Dermis blood vessel endothelial cell (primary cell): ENCODE data around the gene SPIRE2. TPM values are rescaled to one million over a fixed set of nuclear protein-coding genes. Genes with fewer than 3 reads are reported as not detected.
"Not testable (repeated sequence)": the region's sequence is repeated elsewhere in the genome, so short reads cannot be mapped to it uniquely, and the experiment has no call there.

Experiments
- DNase-seq: peaks from one replicate; pipeline ENCODE4 v3.0.0; 2010
- total RNA-seq: library from RNA; depleted of rRNA; stranded (reverse); fragments of >200 nt; gene quantifications from 2 replicates; pipeline ENCODE4 v1.2.3, GENCODE V29; 2014

SPIRE2 gene, protein sequence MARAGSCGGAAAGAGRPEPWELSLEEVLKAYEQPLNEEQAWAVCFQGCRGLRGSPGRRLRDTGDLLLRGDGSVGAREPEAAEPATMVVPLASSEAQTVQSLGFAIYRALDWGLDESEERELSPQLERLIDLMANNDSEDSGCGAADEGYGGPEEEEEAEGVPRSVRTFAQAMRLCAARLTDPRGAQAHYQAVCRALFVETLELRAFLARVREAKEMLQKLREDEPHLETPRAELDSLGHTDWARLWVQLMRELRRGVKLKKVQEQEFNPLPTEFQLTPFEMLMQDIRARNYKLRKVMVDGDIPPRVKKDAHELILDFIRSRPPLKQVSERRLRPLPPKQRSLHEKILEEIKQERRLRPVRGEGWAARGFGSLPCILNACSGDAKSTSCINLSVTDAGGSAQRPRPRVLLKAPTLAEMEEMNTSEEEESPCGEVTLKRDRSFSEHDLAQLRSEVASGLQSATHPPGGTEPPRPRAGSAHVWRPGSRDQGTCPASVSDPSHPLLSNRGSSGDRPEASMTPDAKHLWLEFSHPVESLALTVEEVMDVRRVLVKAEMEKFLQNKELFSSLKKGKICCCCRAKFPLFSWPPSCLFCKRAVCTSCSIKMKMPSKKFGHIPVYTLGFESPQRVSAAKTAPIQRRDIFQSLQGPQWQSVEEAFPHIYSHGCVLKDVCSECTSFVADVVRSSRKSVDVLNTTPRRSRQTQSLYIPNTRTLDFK
- 2.1 and 2.7 TPM in 2 replicates for total RNA-seq

DNA sequence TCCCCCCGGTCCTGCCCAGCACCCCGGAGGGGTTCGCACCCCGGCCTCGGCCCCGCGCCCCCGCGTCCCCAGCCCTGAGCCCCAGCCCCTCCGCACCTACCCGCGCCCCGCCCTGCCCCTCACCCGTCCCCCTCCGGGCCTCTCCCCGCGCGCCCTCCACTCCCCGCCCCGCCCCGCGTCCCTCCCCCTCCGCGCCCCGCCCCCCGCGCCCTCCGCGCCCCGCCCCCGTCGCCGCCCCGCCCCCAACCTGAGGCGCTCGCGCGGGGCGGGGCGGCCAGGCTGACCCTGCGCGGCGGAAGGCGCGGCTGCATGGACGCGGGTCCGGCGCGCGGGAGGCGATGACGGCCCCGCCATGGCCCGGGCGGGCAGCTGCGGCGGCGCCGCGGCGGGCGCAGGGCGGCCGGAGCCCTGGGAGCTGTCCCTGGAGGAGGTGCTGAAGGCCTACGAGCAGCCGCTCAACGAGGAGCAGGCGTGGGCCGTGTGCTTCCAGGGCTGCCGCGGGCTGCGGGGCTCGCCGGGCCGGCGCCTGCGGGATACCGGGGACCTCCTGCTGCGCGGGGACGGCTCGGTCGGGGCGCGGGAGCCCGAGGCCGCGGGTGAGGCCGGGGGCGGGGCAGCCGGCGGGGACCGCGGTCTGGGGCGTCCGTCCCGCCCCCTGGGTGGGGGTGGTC, at the start of gene SPIRE2:
SPIRE2 (plus strand) TSS at position 277 of the 671 bp plus-strand sequence; CDS start at position 353, 76 bp downstream.
- DNase-seq = peak; percentile 81

DNA sequence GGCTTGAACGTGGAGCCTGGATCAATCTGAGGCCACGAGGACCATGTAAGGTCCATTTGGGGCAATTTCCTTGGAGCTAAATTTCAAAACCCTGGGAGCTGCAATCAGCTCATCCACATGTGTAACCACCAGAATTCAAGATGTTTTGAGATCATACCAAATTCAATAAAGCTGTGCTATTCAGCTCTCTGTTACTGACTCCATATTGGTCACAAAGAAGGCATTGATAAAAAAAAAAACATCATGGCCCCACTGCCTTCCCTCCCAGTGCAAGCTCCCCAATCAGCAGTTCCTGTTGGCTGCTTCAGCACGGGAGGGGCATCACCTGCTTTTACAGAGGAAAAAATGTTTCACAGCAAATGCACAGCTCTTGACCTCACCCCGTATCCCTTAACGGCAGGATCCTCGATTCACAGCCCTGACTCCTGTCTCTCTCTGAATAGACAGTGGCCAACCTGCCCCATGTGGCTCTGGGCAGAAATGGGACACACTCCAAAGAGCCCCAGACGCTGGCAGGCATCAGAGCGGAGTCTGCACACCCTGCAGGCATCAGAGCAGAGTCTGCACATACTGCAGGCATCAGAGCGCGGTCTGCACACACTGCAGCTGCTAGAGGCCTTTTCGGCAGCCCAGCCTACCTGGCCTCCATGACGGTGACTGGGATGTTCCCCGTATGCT, 48.9 kb upstream of the SPIRE2 start:
- DNase-seq = no peak

DNA sequence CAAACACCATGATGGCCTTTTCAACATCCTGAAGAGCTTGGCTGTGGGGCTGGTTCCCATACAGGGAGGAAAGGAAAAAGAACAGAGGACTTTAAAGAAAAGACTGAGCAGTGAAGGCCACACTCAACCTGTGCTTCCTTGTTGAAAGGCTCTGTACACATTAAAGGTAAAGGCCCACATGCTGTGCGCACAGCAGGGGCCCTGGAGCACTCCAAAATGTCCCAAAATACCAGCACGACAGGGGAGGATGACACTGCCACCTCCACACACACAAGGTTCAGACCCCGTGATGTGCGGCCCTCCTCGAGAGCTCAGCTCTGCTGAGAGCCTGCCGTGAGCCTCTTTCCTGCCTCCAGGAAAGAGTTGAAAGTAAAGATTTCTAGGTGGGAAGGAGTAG, 48.4 kb upstream of the SPIRE2 start:
- no peak for DNase-seq

DNA sequence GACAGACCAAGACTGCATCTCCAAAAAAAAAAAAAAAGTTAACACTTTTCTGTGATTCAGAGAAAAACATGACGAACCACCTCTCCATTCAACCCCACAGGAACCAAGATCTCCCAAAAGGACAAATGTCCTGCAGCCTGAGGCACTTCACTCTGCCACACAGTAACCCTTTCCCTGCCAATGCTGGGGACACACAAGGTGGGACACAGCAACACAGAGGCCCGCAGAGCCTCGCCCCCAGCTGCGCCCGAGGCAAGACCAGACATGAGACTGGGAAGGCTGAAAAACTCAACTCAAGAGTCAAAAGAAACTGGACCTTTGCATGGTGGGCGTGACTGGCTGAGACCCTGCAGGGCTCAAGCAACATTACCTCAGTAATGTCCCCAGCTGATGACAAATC, 45.8 kb upstream of the SPIRE2 start:
- DNase-seq = no peak

DNA sequence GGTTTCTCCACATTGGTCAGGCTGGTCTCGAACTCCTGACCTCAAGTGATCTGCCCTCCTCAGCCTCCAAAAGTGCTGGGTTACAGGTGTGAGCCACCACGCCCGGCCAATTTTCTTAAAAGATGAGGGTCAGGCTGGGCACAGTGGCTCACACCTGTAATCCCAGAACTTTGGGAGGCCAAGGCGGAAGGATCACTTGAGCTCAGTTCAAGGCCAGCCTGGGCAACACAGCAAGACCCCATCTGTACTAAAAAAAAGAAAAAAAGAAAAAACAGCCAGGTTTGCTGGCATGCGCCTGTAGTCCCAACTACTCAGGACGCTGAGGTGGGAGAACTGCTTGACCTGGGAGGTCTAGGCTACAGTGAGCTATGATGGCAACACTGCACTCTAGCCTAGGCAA, 44.3 kb upstream of the SPIRE2 start:
- DNase-seq = not testable (repeated sequence)

DNA sequence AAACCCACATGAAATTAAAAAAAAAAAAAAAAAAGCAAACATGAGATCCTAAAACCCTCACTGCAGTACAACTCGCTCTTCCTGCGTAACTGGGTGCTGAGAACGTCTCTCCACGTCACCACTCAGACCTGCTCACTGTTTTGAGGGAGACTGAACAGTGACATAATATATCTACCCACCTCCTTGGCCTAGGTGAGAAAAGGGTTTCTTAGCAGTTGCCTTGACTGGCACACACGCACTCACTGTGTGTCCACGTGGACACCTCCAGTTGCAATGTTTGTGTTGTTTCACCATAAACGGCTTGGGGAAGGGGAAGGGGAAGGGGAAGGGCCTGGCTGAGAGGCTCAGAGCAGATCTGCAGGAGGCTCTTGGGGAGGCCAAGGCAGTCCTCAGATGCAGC, 43.9 kb upstream of the SPIRE2 start:
- no peak for DNase-seq

DNA sequence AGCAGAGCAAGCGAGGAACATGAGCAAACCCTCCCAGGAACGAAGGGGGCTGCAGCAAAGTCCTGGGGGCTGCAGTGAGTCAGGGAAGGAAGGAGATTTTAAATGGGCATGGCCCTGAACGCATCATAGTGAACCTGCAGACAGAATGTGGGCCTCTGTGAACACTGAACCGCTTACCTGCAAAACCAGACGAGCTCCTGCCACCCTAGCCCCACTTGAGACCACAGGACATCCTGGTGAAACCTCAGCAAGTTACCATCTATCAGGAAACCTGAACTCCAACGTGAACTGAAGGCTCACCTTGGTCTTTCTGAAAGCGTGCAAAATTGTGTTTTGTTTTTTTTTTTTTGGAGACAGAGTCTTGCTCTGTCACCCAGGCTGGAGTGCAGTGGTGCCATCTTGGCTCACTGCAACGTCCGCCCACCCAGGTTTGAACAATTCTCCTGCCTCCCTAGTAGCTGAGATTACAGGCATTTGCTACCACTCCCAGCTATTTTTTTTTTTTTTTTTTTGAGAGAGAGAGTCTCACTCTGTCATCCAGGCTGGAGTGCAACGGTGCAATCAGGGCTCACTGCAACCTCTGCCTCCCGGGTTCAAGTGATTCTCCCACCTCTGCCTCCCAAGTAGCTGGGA, 42.6 kb upstream of the SPIRE2 start:
- DNase-seq = no peak

DNA sequence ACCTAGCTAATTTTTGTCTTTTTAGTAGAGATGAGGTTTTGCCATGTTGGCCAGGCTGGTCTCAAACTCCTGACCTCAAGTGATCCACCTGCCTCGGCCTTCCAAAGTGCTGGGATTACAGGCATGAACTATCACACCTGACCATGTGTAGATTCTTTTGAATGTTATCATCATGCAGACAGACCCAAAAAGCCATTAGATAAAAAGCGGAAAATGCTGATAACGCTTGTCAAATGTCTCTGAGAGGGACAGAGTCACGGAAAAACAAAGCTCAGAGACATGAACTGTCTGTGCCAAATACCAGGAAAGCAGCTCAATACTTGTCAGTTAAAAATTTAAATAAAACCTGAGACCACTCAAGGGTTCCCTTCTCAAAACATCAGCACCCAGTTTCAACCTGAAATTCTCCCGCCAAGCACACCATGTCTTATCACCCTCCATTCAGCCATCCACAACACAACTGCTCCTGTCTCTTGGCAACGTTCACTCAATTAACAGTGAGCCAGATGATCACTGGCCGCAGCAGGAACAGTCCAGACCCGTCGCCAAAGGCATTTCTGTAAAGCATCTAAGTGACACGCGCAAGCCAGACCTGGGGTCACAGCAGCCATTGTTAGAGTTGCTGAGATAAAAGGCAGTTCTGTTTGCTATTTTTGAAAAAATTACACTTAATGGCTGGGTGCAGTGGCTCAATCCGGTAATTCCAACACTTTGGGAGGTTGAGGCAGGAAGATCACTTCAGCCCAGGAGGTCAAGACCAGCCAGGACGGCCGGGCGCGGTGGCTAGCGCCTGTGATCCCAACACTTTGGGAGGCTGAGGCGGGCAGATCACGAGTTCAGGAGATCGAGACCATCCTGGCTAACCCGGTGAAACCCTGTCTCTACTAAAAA, 41.6 kb upstream of the SPIRE2 start:
- no peak for DNase-seq

DNA sequence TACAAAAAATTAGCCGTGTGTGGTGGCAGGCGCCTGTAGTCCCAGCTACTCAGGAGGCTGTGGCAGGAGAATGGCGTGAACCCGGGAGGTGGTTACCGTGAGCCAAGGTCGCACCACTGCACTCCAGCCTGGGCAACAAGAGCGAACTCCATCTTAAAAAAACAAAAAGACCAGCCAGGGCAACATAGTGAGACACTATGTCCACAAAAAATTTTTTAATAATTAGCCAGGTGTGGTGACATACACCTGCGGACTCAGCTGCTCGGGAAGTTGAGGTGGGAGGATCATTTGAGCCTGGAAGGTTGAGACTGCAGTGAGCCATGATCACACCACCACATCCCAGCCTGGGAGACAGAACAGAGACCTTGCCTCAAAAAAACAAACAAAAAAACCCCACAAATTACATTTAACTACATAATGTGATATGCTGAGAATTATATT, 40.9 kb upstream of the SPIRE2 start:
- DNase-seq = no peak

DNA sequence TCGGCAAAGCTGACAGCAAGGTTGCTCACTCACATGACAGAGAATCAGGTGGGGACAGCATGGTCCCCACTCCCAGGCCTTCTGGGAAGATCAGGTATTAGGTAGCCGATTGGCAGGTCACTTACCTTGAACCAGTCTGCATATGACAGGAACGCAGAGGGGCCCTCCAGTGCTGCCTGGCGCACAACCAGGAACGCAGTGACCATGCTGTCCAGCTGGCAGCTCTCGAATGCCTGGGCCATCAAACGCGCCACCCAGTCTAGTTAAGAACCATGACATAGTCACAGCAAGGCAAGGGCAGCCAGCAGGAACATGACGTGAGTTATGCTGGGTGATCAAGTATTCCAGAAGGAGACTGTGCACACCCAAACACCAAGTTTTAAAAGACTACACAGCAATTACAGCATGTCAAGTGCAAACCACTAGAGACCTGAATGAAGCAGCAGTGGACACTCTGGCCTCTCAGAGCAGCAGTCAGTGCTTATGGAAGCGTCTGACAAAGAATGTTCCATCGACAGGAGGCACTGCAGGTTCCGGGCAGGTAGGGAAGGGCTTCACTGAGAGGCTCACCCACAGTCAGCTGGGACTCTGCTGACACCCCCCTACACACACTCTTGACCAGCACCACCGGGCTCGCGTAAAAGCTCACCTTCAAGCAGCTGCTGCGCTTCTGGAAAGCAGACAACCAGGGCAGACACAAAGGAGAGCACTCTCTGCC, 36.8 kb upstream of the SPIRE2 start:
- DNase-seq = no peak

DNA sequence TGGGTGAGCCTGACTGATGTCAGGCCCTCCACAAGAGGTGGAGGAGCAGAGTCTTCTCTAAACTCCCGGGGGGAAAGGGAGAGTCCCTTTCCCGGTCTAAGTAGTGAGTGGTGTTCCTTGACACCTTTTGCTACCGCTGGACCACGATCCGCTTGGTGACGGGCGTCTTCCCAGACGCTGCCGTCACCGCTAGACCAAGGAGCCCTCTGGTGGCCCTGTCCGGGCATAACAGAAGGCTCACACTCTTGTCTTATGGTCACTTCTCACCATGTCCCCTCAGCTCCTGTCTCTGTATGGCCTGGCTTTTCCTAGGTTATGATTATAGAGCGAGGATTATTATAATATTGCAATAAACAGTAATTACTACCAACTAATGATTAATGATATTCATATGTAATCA, 35.2 kb upstream of the SPIRE2 start:
- DNase-seq = peak; percentile 53

DNA sequence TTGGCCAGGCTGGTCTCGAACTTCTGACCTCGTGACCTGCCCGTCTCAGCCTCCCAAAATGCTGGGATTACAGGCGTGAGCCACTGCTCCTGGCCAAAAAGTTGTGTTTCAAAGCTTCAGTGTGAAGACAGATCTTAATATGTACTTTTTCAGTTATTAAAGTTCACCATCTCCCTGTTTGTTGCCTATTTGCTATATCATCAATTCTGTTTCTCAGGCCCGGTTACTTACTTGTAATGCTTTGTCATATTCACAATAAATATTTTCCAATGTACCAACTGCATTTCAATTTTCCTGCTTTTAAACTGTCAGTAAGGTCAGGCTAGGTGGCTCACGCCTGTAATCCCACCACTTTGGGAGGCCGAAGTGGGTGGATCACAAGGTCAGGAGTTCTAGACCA, 34.3 kb upstream of the SPIRE2 start:
- DNase-seq = no peak

DNA sequence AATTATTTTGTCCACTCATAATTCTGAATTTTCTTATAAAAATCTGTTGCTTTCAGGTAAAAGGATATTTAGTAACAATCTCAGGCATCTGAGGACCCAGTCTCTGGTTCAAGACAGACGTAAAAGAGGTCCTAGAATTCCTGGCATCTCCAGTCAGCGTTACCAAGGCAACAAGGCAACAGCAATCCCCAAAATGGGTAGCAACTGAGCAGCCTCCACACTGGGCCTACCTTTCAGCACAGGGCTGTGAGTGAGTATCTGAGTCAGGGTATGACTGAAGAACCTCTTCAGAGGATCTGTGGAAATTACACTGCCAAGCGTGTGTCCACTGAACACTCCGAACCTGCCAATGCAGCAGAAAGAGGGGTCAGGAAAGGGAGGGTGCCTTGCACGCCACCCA, 32.6 kb upstream of the SPIRE2 start:
- no peak for DNase-seq

DNA sequence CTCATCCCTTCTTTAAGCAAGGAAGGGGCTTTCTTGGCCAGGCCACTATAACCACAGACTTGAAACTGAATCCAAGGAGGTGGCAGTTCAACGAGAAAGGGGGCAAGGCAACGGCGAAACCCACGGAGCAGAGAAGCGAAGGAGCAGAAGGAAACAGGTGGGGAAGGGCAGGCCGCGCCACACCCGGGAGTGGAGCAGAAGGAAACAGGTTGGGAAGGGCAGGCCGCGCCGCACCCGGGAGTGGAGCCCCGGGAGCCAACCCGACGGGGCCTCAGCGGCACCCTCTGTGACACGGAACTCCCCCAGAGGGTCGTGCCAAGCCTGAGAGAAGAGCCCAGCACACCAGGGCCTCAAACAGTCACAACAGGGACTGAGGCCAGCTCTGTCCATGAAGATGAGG, 32.2 kb upstream of the SPIRE2 start:
- DNase-seq = no peak

DNA sequence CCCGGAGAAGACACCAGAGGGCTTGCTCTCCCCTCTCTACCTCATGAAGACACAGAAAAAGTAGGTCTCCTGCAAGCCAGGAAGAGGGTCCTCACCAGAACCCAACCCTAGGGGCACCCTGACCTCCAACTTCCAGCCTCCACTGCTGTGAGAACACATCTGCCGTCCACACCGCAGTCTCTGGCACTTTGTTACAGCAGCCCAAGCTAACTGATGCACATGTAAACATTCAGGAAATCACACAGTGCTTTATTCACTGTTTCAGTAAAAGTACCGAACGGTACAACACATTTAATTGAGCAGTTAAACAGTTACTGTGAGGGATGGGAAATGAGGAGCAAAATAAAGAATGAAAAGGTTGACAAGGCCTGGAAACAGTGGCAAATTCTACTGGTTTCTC, 30.1 kb upstream of the SPIRE2 start:
- no peak for DNase-seq

DNA sequence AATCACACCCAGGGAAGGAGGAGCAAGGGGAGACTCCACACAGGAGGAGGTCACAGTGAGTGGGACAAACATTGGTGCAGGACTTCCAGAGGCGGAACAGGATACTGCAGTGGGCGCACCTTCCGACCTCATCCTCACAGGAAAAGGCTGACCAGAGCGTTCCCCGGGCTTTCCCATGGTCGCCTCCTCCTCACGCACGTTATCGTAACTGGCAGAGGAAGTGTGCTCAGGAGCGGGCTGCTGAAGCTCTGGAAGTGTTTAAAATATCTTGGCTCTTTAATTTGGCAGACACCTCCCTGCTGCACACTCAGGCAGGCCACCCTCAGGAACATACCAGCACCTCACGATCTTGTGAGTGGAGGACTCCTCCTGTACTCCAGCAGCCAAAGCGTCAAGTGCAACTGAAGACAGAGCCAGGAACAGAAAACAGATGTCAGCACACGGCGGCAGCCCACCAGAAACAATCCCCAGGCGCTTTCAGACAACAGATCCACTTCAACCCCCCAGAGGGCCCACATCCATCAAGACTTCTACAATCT, 29.4 kb upstream of the SPIRE2 start:
- DNase-seq = peak; percentile 78

DNA sequence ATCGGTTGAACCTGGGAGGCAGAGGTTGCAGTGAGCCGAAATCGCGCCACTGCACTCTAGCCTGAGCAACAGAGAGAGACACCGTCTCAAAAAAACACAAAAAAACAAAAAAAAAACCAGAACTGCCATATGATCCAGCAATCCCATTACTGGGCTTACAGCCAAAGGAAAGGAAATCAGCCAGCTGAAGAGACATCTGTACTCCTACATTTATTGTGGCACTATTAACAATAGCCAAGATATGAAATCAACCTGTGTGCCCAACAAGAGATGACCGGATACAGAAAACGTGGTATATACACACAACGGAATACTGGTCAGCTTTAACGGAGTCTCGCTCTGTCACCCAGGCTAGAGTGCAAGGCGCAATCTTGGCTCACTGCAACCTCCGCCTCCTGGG, 26.5 kb upstream of the SPIRE2 start:
- peak; percentile 70 for DNase-seq

DNA sequence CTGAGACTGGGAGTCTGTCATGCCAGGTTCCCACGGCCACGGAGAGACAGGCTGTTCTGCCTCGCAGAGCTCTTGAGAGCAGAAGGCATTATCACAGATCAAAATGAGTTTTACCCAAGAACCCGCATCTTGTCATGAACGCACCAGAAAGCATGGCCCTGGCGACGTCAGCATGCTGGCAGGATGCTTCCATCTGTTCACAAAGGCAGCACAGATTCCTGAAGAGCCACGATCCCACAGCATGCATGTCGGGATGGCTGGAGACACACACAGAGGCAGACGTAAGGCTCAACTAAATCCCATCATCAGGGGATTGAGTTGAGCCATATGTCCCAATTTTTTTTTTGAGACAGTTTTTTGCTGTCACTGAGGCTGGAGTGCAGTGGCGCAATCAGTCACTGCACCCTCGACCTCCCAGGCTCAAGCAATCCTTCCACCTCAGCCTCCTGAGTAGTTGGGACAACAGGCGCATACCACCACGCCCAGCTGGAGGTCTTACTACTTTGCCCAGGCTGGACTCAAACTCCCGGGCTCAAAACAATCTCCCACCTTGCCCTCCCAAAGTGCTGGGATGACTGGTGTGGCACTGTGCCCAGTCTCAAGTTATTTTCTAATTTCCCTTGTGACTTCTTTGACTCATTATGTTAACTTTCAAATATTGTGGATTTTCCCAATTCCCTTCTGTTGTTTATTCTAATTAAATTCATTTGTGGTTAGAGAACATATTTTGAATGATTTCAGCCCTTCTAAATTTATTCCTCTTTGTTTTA, 23.0 kb upstream of the SPIRE2 start:
- DNase-seq = no peak

DNA sequence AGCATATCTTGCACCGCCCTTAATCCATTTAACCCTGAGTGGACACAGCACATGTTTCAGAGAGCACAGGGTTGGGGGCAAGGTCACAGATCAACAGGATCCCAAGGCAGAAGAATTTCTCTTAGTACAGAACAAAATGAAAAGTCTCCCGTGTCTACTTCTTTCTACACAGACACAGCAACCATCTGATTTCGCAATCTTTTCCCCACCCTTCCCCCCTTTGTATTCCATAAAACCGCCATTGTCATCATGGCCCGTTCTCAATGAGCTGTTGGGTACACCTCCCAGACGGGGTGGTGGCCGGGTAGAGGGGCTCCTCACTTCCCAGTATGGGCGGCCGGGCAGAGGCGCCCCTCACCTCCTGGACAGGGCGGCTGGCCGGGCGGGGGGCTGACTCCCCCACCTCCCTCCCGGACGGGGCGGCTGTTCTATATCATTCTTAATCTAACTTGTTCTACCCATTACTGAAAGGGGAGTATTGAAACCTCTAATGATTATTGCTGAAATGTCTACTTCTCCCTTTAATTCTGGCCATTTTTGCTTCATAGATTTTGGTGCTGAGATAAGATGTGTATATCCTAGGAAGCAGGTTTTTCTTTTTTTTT, 21.6 kb upstream of the SPIRE2 start:
- DNase-seq = not testable (repeated sequence)
